ENCODE measurements around the gene IL26. TPM values are rescaled to one million over a fixed set of nuclear protein-coding genes. Genes with fewer than 3 reads are reported as not detected.

IL26 gene
- total RNA-seq, 1 experiment from 2014 or later = not detected

GRCh38 chr12:68185598-68185997, 40.0 kb downstream of the IL26 start:
- in situ Hi-C loops (cut with HindIII; ENCODE audit: low pct_unique_long_range_greater_than_20kb, low sequenced_read_pairs) = no loop called here
- no peak overlapping the region for H3K4me3 ChIP-seq (ENCODE audit: low read depth in 2 of 2, low read length in 2 of 2)
- no peaks in the 10 kb centered on the region for H3K9me3 ChIP-seq (ENCODE audit: control insufficient read depth, insufficient read depth, low read depth, low read length)
- TF ChIP-seq REST (IDR thresholded peaks at IDR 0.05; ENCODE audit: insufficient read depth in 1 of 2, low read depth in 2 of 2, low read length in 1 of 2) (no peak), SIN3A (IDR thresholded peaks at IDR 0.05; ENCODE audit: borderline replicate concordance, insufficient read depth, low read depth, low read length) (no peak), POLR2AphosphoS5 (IDR thresholded peaks at IDR 0.05; ENCODE audit: low read depth, low read length) (no peak), TCF7L2 (IDR thresholded peaks at IDR 0.05; ENCODE audit: low read depth, low read length) (no peak), CTCF (IDR thresholded peaks at IDR 0.05) (no peak)
- CTCF ChIA-PET = no interaction called here
- POLR2A ChIA-PET = no interaction called here
- no TSS peak for BruUV-seq (replicated peaks)
- ATAC-seq (no peak), DNase-seq (ENCODE audit: low read depth, low spot score) (no peak)
- peaks cover 7% of the 10 kb centered on the region; the same call in 1 of the 2 replicates for H3K27me3 ChIP-seq (ENCODE audit: control insufficient read depth, insufficient read depth, low read length)
- intact Hi-C loops (cut with micrococcal nuclease; ENCODE audit: unreplicated experiment) = no loop called here
- H3K4me1 ChIP-seq (ENCODE audit: control insufficient read depth, insufficient read depth, low read length) = no peaks in the 10 kb centered on the region
- H3K36me3 ChIP-seq (ENCODE audit: control insufficient read depth, insufficient read depth, low read length) = no peaks in the 10 kb centered on the region
- H3K27ac ChIP-seq (ENCODE audit: low read length) = no peak overlapping the region

- Histone ChIP-seq H3K4me1 (ENCODE audit: control insufficient read depth, insufficient read depth, low read length) (no peaks in the 10 kb centered on the region), H3K27ac (ENCODE audit: low read length) (no peak overlapping the region), H3K9me3 (ENCODE audit: control insufficient read depth, insufficient read depth, low read depth, low read length) (no peaks in the 10 kb centered on the region), H3K27me3 (ENCODE audit: control insufficient read depth, insufficient read depth, low read length) (0 out of 2 replicates have a peak, but pooled peaks cover 2% of the 10 kb centered on the region), H3K4me3 (ENCODE audit: low read depth in 2 of 2, low read length in 2 of 2) (no peak overlapping the region), H3K36me3 (ENCODE audit: control insufficient read depth, insufficient read depth, low read length) (no peaks in the 10 kb centered on the region)
- DNase-seq (ENCODE audit: low read depth, low spot score) (no peak), ATAC-seq (no peak)
- ChIA-PET POLR2A (no interaction called here), CTCF (interaction anchor here (1.1 kb wide), 1 partner anchor 23 kb away, joined by 6 read pairs; no protein-coding TSS in a partner anchor)
- in situ Hi-C loops (cut with HindIII; ENCODE audit: low pct_unique_long_range_greater_than_20kb, low sequenced_read_pairs) = no loop called here
- BruUV-seq (replicated peaks) = no TSS peak
- TF ChIP-seq TCF7L2 (IDR thresholded peaks at IDR 0.05; ENCODE audit: low read depth, low read length) (no peak), POLR2AphosphoS5 (IDR thresholded peaks at IDR 0.05; ENCODE audit: low read depth, low read length) (no peak), CTCF (IDR thresholded peaks at IDR 0.05) (no peak), SIN3A (IDR thresholded peaks at IDR 0.05; ENCODE audit: borderline replicate concordance, insufficient read depth, low read depth, low read length) (no peak), REST (IDR thresholded peaks at IDR 0.05; ENCODE audit: insufficient read depth in 1 of 2, low read depth in 2 of 2, low read length in 1 of 2) (no peak)
- intact Hi-C loops (cut with micrococcal nuclease; ENCODE audit: unreplicated experiment) = no loop called here
Measured at GRCh38 chr12:68180792-68181744, 44.5 kb downstream of the IL26 start.
